H1 (cell line): ENCODE results near the gene UBE2G2. TPM values are rescaled to one million over a fixed set of nuclear protein-coding genes. Genes with fewer than 3 reads are reported as not detected.

Source experiments
- CTCF ChIA-PET: fragments of 300-600 bp; sonication (Branson Sonifier 250); formaldehyde crosslinking; loops from one replicate; lab custom pipeline; 2021; ENCODE audit not compliant: partially characterized antibody; lab: Charles Lee
- POLR2A ChIA-PET: fragments of 300-600 bp; sonication (Branson Sonifier 250); formaldehyde crosslinking; loops from one replicate; lab custom pipeline; 2021; ENCODE audit warnings: inconsistent platforms; ENCODE audit not compliant: partially characterized antibody; lab: Charles Lee
- DNase-seq, 2 experiments: peaks; one replicate each; pipeline versions ENCODE4 v3.0.0 to v3.0.0-alpha.2; 2010 to 2022; ENCODE audit warnings: low spot score in 2 of 2, low read depth in 1 of 2, mixed read lengths in 1 of 2
- FAIRE-seq: peaks from 2 replicates; lab custom pipeline; 2011; peaks lifted over from hg19 to GRCh38; lab: Jason Lieb, UNC
- H2AFZ ChIP-seq: 2 replicates; pipeline ENCODE4 v1.8.1; 2012; ENCODE audit warnings: low read length, inconsistent platforms
- H2AK5ac ChIP-seq: 2 replicates; pipeline ENCODE4 v1.6.1; 2013; ENCODE audit warnings: low read depth, low read length
- H2BK120ac ChIP-seq: replicated peaks from 2 replicates; pipeline ENCODE3; 2013; ENCODE audit warnings: low read depth, low read length, inconsistent platforms
- H2BK12ac ChIP-seq: 2 replicates; pipeline ENCODE4 v1.6.1; 2013; ENCODE audit warnings: low read depth, low read length
- H2BK15ac ChIP-seq: 2 replicates; pipeline ENCODE4 v1.6.1; 2013; ENCODE audit warnings: low read length
- H2BK20ac ChIP-seq: 2 replicates; pipeline ENCODE4 v1.6.1; 2013; ENCODE audit warnings: low read length
- H2BK5ac ChIP-seq: 2 replicates; pipeline ENCODE4 v1.6.1; 2013; ENCODE audit warnings: low read depth, low read length
- H3K14ac ChIP-seq: 2 replicates; pipeline ENCODE4 v1.6.1; 2013; ENCODE audit warnings: inconsistent platforms; ENCODE audit not compliant: insufficient read length
- H3K18ac ChIP-seq: 2 replicates; pipeline ENCODE4 v1.6.1; 2013; ENCODE audit warnings: low read length; ENCODE audit errors: extremely low read depth
- H3K23ac ChIP-seq: 2 replicates; pipeline ENCODE4 v1.6.1; 2013; ENCODE audit warnings: inconsistent platforms; ENCODE audit not compliant: insufficient read length
- H3K23me2 ChIP-seq: 2 replicates; pipeline ENCODE4 v1.6.1; 2013; ENCODE audit warnings: low read depth, low read length
- H3K27ac ChIP-seq: 2 replicates; pipeline ENCODE4 v1.6.1; 2011; ENCODE audit warnings: low read depth, low read length, inconsistent platforms
- H3K27me3 ChIP-seq, 4 experiments: replicated peaks in 1 of 4; 1 replicate in 1 of 4; 2 replicates in 3 of 4; pipeline versions ENCODE4 v1.6.1 to v1.8.1; 2011 to 2013; ENCODE audit warnings: low read length in 3 of 4, mild to moderate bottlenecking in 3 of 4, inconsistent platforms in 2 of 4, mixed read lengths in 2 of 4, moderate library complexity in 1 of 4; ENCODE audit not compliant: control insufficient read depth in 3 of 4, insufficient read depth in 3 of 4; ENCODE audit errors: extremely low read depth in 1 of 4
- H3K36me3 ChIP-seq, 4 experiments: 2 replicates each; pipeline versions ENCODE4 v1.6.1 to v1.8.1; 2011 to 2013; ENCODE audit warnings: mild to moderate bottlenecking in 4 of 4, low read length in 3 of 4, moderate library complexity in 2 of 4, control low read depth in 1 of 4, inconsistent platforms in 1 of 4; ENCODE audit not compliant: insufficient read depth in 4 of 4, control insufficient read depth in 2 of 4
- H3K4ac ChIP-seq: replicated peaks from 2 replicates; pipeline ENCODE3; 2013; ENCODE audit warnings: low read length, low read depth, mixed read lengths, inconsistent platforms; ENCODE audit not compliant: insufficient read length
- H3K4me1 ChIP-seq, 4 experiments: replicated peaks in 1 of 4; 1 replicate in 1 of 4; 2 replicates in 3 of 4; pipeline versions ENCODE4 v1.6.1 to v1.8.1; 2011 to 2013; ENCODE audit warnings: low read length in 3 of 4, inconsistent platforms in 2 of 4, mixed read lengths in 1 of 4; ENCODE audit not compliant: insufficient read depth in 4 of 4, control insufficient read depth in 3 of 4
- H3K4me2 ChIP-seq, 2 experiments: 2 replicates each; pipeline versions ENCODE4 v1.6.1 to v1.8.1; 2011 to 2013; ENCODE audit warnings: low read depth in 2 of 2, low read length in 2 of 2, control low read depth in 1 of 2, inconsistent platforms in 1 of 2, mild to moderate bottlenecking in 1 of 2; ENCODE audit not compliant: insufficient read depth in 1 of 2
- H3K4me3 ChIP-seq, 4 experiments: fragments of 200-600, 300-600 bp in 1 of 4; sonication (generic), shearing (Covaris generic), sonication (Bioruptor Twin) in 1 of 4; 2 replicates each; pipeline versions ENCODE4 v1.5.1 to v1.8.1; 2011 to 2016; ENCODE audit warnings: low read length in 4 of 4, low read depth in 3 of 4, control low read depth in 2 of 4, inconsistent platforms in 2 of 4, mild to moderate bottlenecking in 2 of 4, mixed read lengths in 1 of 4, moderate library complexity in 1 of 4; ENCODE audit not compliant: insufficient read depth in 2 of 4; ENCODE audit errors: extremely low read depth in 1 of 4
- H3K56ac ChIP-seq: replicated peaks from 2 replicates; pipeline ENCODE3; 2013; ENCODE audit warnings: low read depth, mild to moderate bottlenecking, mixed read lengths, low read length, inconsistent platforms; ENCODE audit not compliant: insufficient read length
- H3K79me1 ChIP-seq: 2 replicates; pipeline ENCODE4 v1.6.1; 2013; ENCODE audit warnings: low read depth, low read length, control low read depth
- H3K79me2 ChIP-seq, 2 experiments: 2 replicates each; pipeline versions ENCODE4 v1.6.1 to v1.8.1; 2012 to 2013; ENCODE audit warnings: low read length in 2 of 2, mild to moderate bottlenecking in 2 of 2, inconsistent platforms in 1 of 2; ENCODE audit not compliant: insufficient read depth in 2 of 2, control insufficient read depth in 1 of 2
- H3K9ac ChIP-seq, 4 experiments: replicated peaks in 1 of 4; 1 replicate in 1 of 4; 2 replicates in 3 of 4; pipeline versions ENCODE4 v1.6.1 to v1.8.1; 2011 to 2013; ENCODE audit warnings: low read depth in 3 of 4, low read length in 3 of 4, control low read depth in 2 of 4, mild to moderate bottlenecking in 2 of 4, moderate library complexity in 2 of 4, inconsistent platforms in 1 of 4; ENCODE audit errors: extremely low read depth in 1 of 4
- H3K9me3 ChIP-seq, 2 experiments: 2 replicates each; pipeline versions ENCODE4 v1.6.1 to v1.8.1; 2012 to 2013; ENCODE audit warnings: mild to moderate bottlenecking in 2 of 2, moderate library complexity in 2 of 2, control low read depth in 1 of 2, inconsistent platforms in 1 of 2, low read depth in 1 of 2, low read length in 1 of 2, mixed read lengths in 1 of 2; ENCODE audit not compliant: insufficient read depth in 2 of 2
- H4K20me1 ChIP-seq, 2 experiments: replicated peaks in 1 of 2; 2 replicates each; pipeline versions ENCODE3 to v1.8.1; 2011 to 2013; ENCODE audit warnings: inconsistent platforms in 2 of 2, low read length in 2 of 2, mild to moderate bottlenecking in 1 of 2; ENCODE audit not compliant: insufficient read depth in 2 of 2, control insufficient read depth in 1 of 2
- H4K5ac ChIP-seq: 2 replicates; pipeline ENCODE4 v1.6.1; 2013; ENCODE audit warnings: low read length, low read depth, mixed read lengths, inconsistent platforms; ENCODE audit not compliant: insufficient read length
- H4K8ac ChIP-seq: 2 replicates; pipeline ENCODE4 v1.8.0; 2013; ENCODE audit warnings: mild to moderate bottlenecking, moderate library complexity, low read length, inconsistent platforms; ENCODE audit not compliant: insufficient read depth; ENCODE audit errors: extremely low read depth
- H4K91ac ChIP-seq: replicated peaks from 2 replicates; pipeline ENCODE3; 2013; ENCODE audit warnings: low read length, mixed read lengths, inconsistent platforms; ENCODE audit not compliant: insufficient read length
- ATF3 ChIP-seq: IDR thresholded peaks from 2 replicates; pipeline ENCODE4 v1.6.1; 2011; ENCODE audit warnings: low read depth, mild to moderate bottlenecking, low read length; ENCODE audit not compliant: insufficient read depth
- CTBP2 ChIP-seq: IDR thresholded peaks from 2 replicates; pipeline ENCODE4 v1.7.0; 2011; ENCODE audit warnings: borderline replicate concordance, mild to moderate bottlenecking, moderate library complexity, mixed read lengths, low read length; ENCODE audit not compliant: insufficient read depth, insufficient read length
- E2F6 ChIP-seq: IDR thresholded peaks from 2 replicates; pipeline ENCODE4 v1.6.1; 2012; ENCODE audit warnings: inconsistent platforms
- EP300 ChIP-seq, 2 experiments: IDR thresholded peaks; 1 replicate in 1 of 2; 2 replicates in 1 of 2; pipeline ENCODE4 v1.6.1; 2011 to 2012; ENCODE audit warnings: low read depth in 2 of 2, low read length in 2 of 2, mild to moderate bottlenecking in 2 of 2, borderline replicate concordance in 1 of 2, inconsistent platforms in 1 of 2, moderate library complexity in 1 of 2
- GTF2F1 ChIP-seq: IDR thresholded peaks from 2 replicates; pipeline ENCODE4 v1.6.1; 2012; ENCODE audit warnings: low read depth, low read length, improper control_type of control experiment, borderline replicate concordance
- KDM1A ChIP-seq: fragments of 200-600, 300-600 bp; sonication (generic); IDR thresholded peaks from 2 replicates; pipeline ENCODE4 v1.7.1; 2016; ENCODE audit warnings: mild to moderate bottlenecking, low read length, borderline replicate concordance
- KDM5A ChIP-seq: fragments of 200-600 bp; IDR thresholded peaks from 2 replicates; pipeline ENCODE4 v1.7.1; 2012; ENCODE audit warnings: mild to moderate bottlenecking, low read length, inconsistent platforms, mixed read lengths
- MAX ChIP-seq: IDR thresholded peaks from 2 replicates; pipeline ENCODE4 v1.6.1; 2012; ENCODE audit warnings: inconsistent platforms
- RXRA ChIP-seq: IDR thresholded peaks from 2 replicates; pipeline ENCODE4 v1.6.1; 2011; ENCODE audit warnings: low read depth, mild to moderate bottlenecking, low read length, moderate library complexity; ENCODE audit not compliant: insufficient read depth
- SIX5 ChIP-seq: IDR thresholded peaks from 2 replicates; pipeline ENCODE4 v1.6.1; 2011; ENCODE audit warnings: mild to moderate bottlenecking, low read depth, low read length
- WGBS, 2 experiments: shearing (Covaris generic) in 1 of 2; methylation state at CpG; one replicate each; pipeline versions ENCODE4 v1.1.6 to v1.1.7; 2013 to 2015; ENCODE audit warnings: low lambda C conversion rate in 2 of 2, mixed read lengths in 2 of 2, inconsistent platforms in 1 of 2, low coverage in 1 of 2, missing lambda C conversion rate in 1 of 2; ENCODE audit not compliant: insufficient replicate concordance in 2 of 2, insufficient coverage in 1 of 2, insufficient read length in 1 of 2; ENCODE audit errors: extremely low coverage in 1 of 2, missing lambda C conversion rate in 1 of 2; 5-methylcytosine and 5-hydroxymethylcytosine counted together
- polyA plus RNA-seq, 7 experiments: library from polyadenylated mRNA; depleted of rRNA in 3 of 7; stranded (reverse) in 5 of 7; unstranded in 2 of 7; fragments of >200 nt in 5 of 7; fragments of 200-250 nt in 2 of 7; gene quantifications; 1 replicate in 5 of 7; 2 replicates in 1 of 7; 4 replicates in 1 of 7; pipeline versions ENCODE4 v1.2.1 to v1.2.3, GENCODE V29; 2011 to 2013; ENCODE audit warnings: missing spikeins in 2 of 7, mixed read lengths in 2 of 7
- total RNA-seq: library from RNA; stranded (reverse); fragmentation: NEBNext Ultra II Directional; extraction: Animal tissue kit (Norgen Biotek cat#: 25700); gene quantifications from 2 replicates; pipeline ENCODE4 v1.2.1, GENCODE V29; 2021

Gene UBE2G2
- total and polyA plus RNA-seq, 2 of the 8 experiments (the other 6 are each of a cell fraction or from before 2014, with no cell fraction given) = 96.3 to 101 TPM

- Histone ChIP-seq H2AFZ (no peak overlapping the region), H3K79me1 (peaks cover 3% of the 10 kb centered on the region; the same call in 1 of the 2 replicates), H3K4me1 (peaks cover 0 to 40% (median 16%) of the 10 kb centered on the region in 4 experiments; a peak in 6 of 7 replicates), H2BK15ac (peak overlapping the region; percentile 97; the same call in 1 of the 2 replicates), H4K5ac (peak overlapping the region; percentile 75), H3K4me2 (no peak overlapping the region), H3K18ac (no peak overlapping the region), H3K9me3 (peaks cover 0 to 6% of the 10 kb centered on the region in 2 experiments; a peak in 1 of 4 replicates), H3K56ac (no peak overlapping the region), H3K9ac (no peak overlapping the region), H3K23ac (no peak overlapping the region), H3K27me3 (no peaks in the 10 kb centered on the region), H3K36me3 (no peaks in the 10 kb centered on the region), H4K8ac (no peak overlapping the region), H3K4me3 (no peak overlapping the region), H4K20me1 (no peaks in the 10 kb centered on the region), H2BK5ac (no peak overlapping the region), H3K27ac (no peak overlapping the region), H4K91ac (peak overlapping the region; percentile 96), H2BK120ac (no peak overlapping the region), H2BK12ac (peak overlapping the region; percentile 53; the same call in 1 of the 2 replicates), H3K4ac (peak overlapping the region; percentile 53), H3K14ac (no peak overlapping the region), H3K23me2 (no peaks in the 10 kb centered on the region), H3K79me2 (no peaks in the 10 kb centered on the region), H2BK20ac (no peak overlapping the region; the same call in 1 of the 2 replicates), H2AK5ac (peak overlapping the region; percentile 82)
- WGBS, 2 experiments = 75% methylated on average over 14 of the region's 14 CpGs; no CpG with 5 or more reads in 1 of the 2 experiments
- FAIRE-seq (no peak), DNase-seq (no peak)
- ChIA-PET CTCF (interaction anchor here (0.7 to 4.7 kb wide), 23 partner anchors 9 to 267 kb away, joined by 3 to 28 read pairs (median 4); partner anchors contain the start of genes KRTAP10-12 and UBE2G2), POLR2A (interaction anchor here (0.9 to 1.7 kb wide), 4 partner anchors 8 to 244 kb away, joined by 3 to 4 read pairs (median 3); no protein-coding TSS in a partner anchor)
- TF ChIP-seq MAX (no peak), EP300 (IDR thresholded peaks at IDR 0.05; ENCODE audit: borderline replicate concordance in 1 of 2, low read depth in 2 of 2, low read length in 2 of 2) (no peak), KDM5A (no peak), GTF2F1 (no peak), SIX5 (no peak), RXRA (no peak), ATF3 (no peak), KDM1A (no peak), CTBP2 (no peak), E2F6 (no peak)
These were observed 39.8 kb downstream of the UBE2G2 start for GRCh38 chr21:44761747-44762208.
